PFSK-1 (cell line): ENCODE data around the gene CEP70.

ENCODE experiments used
- POLR2AphosphoS5 ChIP-seq: IDR thresholded peaks from 2 replicates; pipeline ENCODE4 v1.6.1; 2012; ENCODE audit warnings: low read depth, mild to moderate bottlenecking, control low read depth, low read length, moderate library complexity
- REST ChIP-seq, 2 experiments: IDR thresholded peaks; 2 replicates each; pipeline versions ENCODE4 v1.6.1 to v1.8.0; 2011 to 2012; ENCODE audit warnings: low read depth in 2 of 2, low read length in 2 of 2, control low read depth in 1 of 2, inconsistent platforms in 1 of 2, mild to moderate bottlenecking in 1 of 2, moderate library complexity in 1 of 2; ENCODE audit not compliant: insufficient read depth in 1 of 2
- SIN3A ChIP-seq: IDR thresholded peaks from 2 replicates; pipeline ENCODE4 v1.6.1; 2012; ENCODE audit warnings: mild to moderate bottlenecking, low read length, moderate library complexity, borderline replicate concordance; ENCODE audit not compliant: insufficient read depth

DNA sequence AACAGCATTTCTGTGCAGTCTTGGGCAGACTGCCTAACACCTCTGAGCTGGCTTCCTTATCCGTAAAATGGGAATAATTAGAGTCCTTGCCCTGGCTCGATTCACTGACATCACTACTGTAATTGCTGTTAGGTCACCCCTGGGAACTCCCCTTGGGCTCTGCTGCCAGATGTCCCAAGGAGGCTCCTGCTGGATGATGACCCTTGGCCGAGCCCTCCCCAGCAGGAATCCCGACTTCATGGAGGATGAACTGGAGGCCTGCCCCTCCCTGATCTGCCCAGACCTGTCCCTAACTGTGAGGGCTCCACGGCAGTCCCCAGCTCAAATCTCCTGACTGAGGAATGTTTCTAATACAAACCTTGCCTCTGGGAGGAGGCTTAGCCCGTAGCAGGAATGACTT lies 141.6 kb downstream of the CEP70 start:
- TF ChIP-seq SIN3A, result no peak
- no peak for TF ChIP-seq POLR2AphosphoS5
- TF ChIP-seq REST (IDR thresholded peaks at IDR 0.05; ENCODE audit: insufficient read depth in 1 of 2, low read depth in 2 of 2, low read length in 2 of 2), result no peak
